Subcutaneous adipose tissue (tissue), 4 donors: ENCODE results near the gene FBLN7. TPM values are rescaled to one million over a fixed set of nuclear protein-coding genes. Genes with fewer than 3 reads are reported as not detected.

Source experiments
- CTCF ChIP-seq: fragments of 450-650 bp; IDR thresholded peaks from one replicate; pipeline ENCODE4 v1.5.1; 2016; ENCODE audit warnings: low read depth, mild to moderate bottlenecking, control low read depth, antibody characterized with exemption, moderate library complexity
- total RNA-seq, 4 donors: library from RNA; depleted of rRNA; stranded (reverse); fragments of >200 nt; gene quantifications; one replicate each; pipeline ENCODE4 v1.1.0, GENCODE V29; 2016

FBLN7 gene
- total RNA-seq, 4 donors from 2014 or later = 1.3 to 13.0 (median 4.7) TPM

DNA sequence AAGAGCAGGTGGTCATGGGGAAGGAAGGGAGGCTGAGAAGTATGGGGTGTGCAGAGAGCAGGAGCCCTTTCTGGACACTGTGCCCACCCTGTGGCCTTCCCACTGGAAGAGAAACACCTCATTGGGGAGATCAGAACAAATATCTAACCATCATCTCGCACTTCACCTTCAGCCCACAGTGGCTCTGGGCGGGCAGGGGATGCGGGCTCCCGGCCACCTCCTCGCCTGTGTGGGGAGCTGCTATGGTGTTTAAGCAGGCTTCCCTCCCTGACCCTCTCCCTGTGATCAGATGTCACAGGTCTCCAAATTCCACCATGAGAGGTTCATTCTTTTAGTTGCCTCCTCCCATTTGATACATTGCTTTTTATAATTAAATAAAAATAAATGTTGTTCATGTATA is 5.0 kb downstream of the FBLN7 start:
- TF ChIP-seq CTCF = no peak

GRCh38 chr2:112144966-112145365 is 6.8 kb downstream of the FBLN7 start:
- TF ChIP-seq CTCF = no peak

- TF ChIP-seq CTCF = no peak
Observed at GRCh38 chr2:112147382-112148168, 9.4 kb downstream of the FBLN7 start.

DNA sequence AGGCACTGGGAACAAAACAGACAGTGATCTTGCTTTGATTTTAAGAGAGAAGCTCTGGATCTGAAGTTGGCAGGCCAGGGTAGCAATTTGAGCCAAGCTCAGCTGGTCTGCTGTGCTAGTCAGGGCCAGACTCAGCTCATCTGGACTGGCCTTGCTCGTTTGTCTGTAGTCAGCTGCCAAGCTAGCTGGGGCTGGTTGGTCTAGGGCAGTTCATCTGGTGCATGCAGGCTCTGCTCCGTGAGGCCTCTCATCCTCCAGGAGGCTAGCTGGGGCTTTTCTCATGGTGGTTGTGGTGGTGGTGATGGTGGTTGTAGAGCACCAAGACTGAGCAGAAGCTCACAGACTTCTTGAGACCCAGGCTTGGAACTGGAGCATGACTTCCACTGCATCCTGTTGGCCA is 10.3 kb downstream of the FBLN7 start:
- TF ChIP-seq CTCF = no peak

DNA sequence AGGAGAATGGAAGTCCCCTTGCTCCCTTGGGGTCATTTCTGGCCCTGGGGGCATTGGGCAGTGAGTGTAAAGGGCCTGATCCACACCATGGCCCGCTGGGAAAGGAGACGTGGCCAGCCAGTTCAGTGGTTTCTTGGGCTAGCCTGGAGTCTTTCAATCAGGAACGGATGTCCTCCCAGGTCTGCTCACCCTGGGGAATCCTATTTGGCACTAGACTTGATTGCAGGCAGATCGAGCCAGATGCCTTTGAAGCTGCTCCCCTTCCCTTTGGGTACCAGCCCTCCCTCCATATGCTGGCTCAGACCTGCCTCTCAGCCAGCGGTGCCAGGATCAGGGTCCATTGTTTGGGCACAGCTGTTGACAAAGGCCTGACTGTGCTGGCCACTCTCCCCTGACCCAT is 11.0 kb downstream of the FBLN7 start:
- no peak for TF ChIP-seq CTCF

DNA sequence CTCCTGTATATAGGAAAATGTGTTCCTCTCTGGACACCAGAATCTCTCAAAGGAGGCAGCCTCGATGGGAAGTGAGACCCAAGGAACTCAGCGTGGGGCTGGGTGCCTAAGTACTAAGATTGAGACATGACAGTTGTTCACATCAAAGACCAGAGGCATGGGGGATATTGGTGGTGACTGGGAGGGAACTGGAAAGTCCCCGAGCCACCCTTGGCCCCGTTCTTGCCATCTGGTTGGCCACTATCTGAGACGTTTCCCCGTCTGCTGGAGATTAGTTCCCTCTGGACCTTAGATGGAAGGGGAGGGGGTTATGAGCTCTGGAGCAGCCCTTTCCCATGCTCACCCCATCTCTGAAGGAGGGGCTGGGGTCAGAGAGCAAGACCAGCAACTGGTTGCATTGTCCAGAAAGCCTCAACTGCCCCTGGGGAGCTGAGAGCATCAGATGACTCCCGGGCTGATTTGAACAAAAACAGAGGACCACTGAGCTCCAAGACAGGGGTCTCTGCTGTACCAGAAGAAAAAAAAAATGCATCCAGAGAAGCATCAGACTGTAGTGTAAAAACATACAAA is 11.8 kb downstream of the FBLN7 start:
- no peak for TF ChIP-seq CTCF

- no peak for TF ChIP-seq CTCF
Observed at GRCh38 chr2:112150447-112150846, 12.3 kb downstream of the FBLN7 start.
